Cardiac muscle cell (in vitro differentiated cells and primary cell): ENCODE data around the gene DAD1. TPM values are rescaled to one million over a fixed set of nuclear protein-coding genes. Genes with fewer than 3 reads are reported as not detected.

Source experiments
- DNase-seq, 2 donors: peaks; one replicate each; pipeline versions ENCODE4 v3.0.0 to v3.0.0-alpha.2; 2010 to 2017; ENCODE audit warnings: low read depth in 1 of 2, low spot score in 1 of 2
- H3K27ac ChIP-seq: fragments of 200-600 bp; sonication (generic); 2 replicates; pipeline ENCODE4 v1.5.1; 2016
- H3K27me3 ChIP-seq: fragments of 200-600 bp; sonication (generic); 2 replicates; pipeline ENCODE4 v1.6.0; 2016; ENCODE audit warnings: control low read depth
- H3K36me3 ChIP-seq: fragments of 200-600 bp; sonication (generic); 2 replicates; pipeline ENCODE4 v1.5.1; 2016; ENCODE audit warnings: control low read depth
- H3K4me1 ChIP-seq: fragments of 200-600 bp; sonication (generic); 2 replicates; pipeline ENCODE4 v1.8.1; 2017; ENCODE audit warnings: low read depth, mild to moderate bottlenecking, mixed run types
- H3K4me3 ChIP-seq: fragments of 200-600 bp; sonication (generic); 2 replicates; pipeline ENCODE4 v1.5.1; 2016; ENCODE audit warnings: mild to moderate bottlenecking
- H3K9me3 ChIP-seq: fragments of 200-600 bp; sonication (generic); 2 replicates; pipeline ENCODE4 v1.5.1; 2017; ENCODE audit warnings: low read depth, mild to moderate bottlenecking, control low read depth
- CTCF ChIP-seq: IDR thresholded peaks from 2 replicates; pipeline ENCODE4 v1.5.1; 2012; ENCODE audit warnings: low read depth, mild to moderate bottlenecking, low read length
- polyA plus RNA-seq: library from polyadenylated mRNA; unstranded; fragments of >200 nt; fragmentation: Nextera tagmentation; extraction: Ambion mirVana; gene quantifications from 2 replicates; pipeline ENCODE4 v1.2.1, GENCODE V29; 2016
- total RNA-seq: library from RNA; depleted of rRNA; stranded (reverse); fragments of >200 nt; gene quantifications from 2 replicates; pipeline ENCODE4 v1.2.3, GENCODE V29; 2016

Gene DAD1
- total and polyA plus RNA-seq, 2 experiments from 2014 or later: 103 to 444 TPM

DNA sequence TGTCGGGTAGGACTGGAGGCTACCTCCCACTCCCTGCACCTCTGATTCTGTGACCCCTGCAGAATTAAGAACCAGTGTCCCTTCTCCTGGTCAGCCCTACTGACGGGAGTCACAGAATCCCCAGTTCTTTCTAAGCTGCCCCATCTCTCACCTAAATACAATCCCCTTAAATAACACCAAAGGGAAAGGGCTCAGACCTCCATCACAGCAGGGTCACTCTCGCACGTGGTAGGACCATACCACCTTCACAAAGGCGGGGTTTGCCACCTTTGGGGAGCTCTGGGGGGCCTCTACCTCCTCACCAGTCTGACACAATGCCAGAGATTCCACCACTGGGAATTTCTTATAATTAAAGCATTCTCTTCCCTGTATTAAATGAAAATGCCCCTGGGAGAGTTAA, 35.6 kb downstream of the DAD1 start:
- no peak overlapping the region for H3K27ac ChIP-seq
- H3K36me3 ChIP-seq: no peaks in the 10 kb centered on the region
- no peaks in the 10 kb centered on the region for H3K27me3 ChIP-seq
- H3K4me1 ChIP-seq: no peaks in the 10 kb centered on the region
- H3K4me3 ChIP-seq: no peak overlapping the region
- no peak for TF ChIP-seq CTCF
- no peak for DNase-seq
- H3K9me3 ChIP-seq: no peaks in the 10 kb centered on the region

DNA sequence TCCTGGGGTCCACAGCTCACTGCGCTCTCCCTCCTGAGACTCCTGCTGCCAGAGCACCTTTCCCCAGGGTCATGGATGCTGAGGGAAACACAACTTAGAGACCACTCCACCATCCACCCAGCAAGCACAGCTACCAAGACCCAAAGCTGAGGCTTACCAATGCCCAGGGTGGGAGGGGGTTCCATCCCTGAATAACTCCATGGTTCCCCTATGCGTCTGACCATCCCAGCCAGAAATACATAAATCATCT, 36.3 kb downstream of the DAD1 start:
- Histone ChIP-seq H3K36me3 (no peaks in the 10 kb centered on the region), H3K27me3 (no peaks in the 10 kb centered on the region), H3K9me3 (no peaks in the 10 kb centered on the region), H3K27ac (no peak overlapping the region), H3K4me3 (no peak overlapping the region), H3K4me1 (no peaks in the 10 kb centered on the region)
- no peak for TF ChIP-seq CTCF
- no peak for DNase-seq

- Histone ChIP-seq H3K4me1 (no peaks in the 10 kb centered on the region), H3K36me3 (no peaks in the 10 kb centered on the region), H3K27me3 (no peaks in the 10 kb centered on the region), H3K9me3 (no peaks in the 10 kb centered on the region), H3K27ac (no peak overlapping the region), H3K4me3 (no peak overlapping the region)
- no peak for TF ChIP-seq CTCF
- no peak for DNase-seq
Measured at GRCh38 chr14:22552001-22552826, 36.8 kb downstream of the DAD1 start.

GRCh38 chr14:22551605-22551997, 37.4 kb downstream of the DAD1 start:
- no peak for TF ChIP-seq CTCF
- Histone ChIP-seq H3K9me3 (no peaks in the 10 kb centered on the region), H3K27ac (no peak overlapping the region), H3K36me3 (no peaks in the 10 kb centered on the region), H3K4me3 (no peak overlapping the region), H3K4me1 (no peaks in the 10 kb centered on the region), H3K27me3 (no peaks in the 10 kb centered on the region)
- no peak for DNase-seq

- no peaks in the 10 kb centered on the region for H3K9me3 ChIP-seq
- no peak for TF ChIP-seq CTCF
- H3K27ac ChIP-seq: no peak overlapping the region
- no peaks in the 10 kb centered on the region for H3K36me3 ChIP-seq
- H3K4me3 ChIP-seq: no peak overlapping the region
- peaks cover 8% of the 10 kb centered on the region for H3K27me3 ChIP-seq
- DNase-seq: peak in 1 of 2 donors; percentile 43
- no peaks in the 10 kb centered on the region for H3K4me1 ChIP-seq
Measured at GRCh38 chr14:22549981-22550673, 38.9 kb downstream of the DAD1 start.
